Sigmoid colon (tissue), 7 donors: ENCODE data around the gene TMEM185B. TPM values are rescaled to one million over a fixed set of nuclear protein-coding genes. Genes with fewer than 3 reads are reported as not detected.

ENCODE experiments used
- DNase-seq: peaks from one replicate; pipeline ENCODE4 v3.0.0-alpha.2; 2019
- H3K27ac ChIP-seq, 4 donors: fragments of 200-600 bp; sonication (generic); one replicate each; pipeline ENCODE4 v1.5.1; 2016 to 2019; ENCODE audit warnings: mild to moderate bottlenecking in 1 of 4
- H3K27me3 ChIP-seq, 3 donors: fragments of 200-600 bp; sonication (generic); one replicate each; pipeline ENCODE4 v1.5.1; 2019; ENCODE audit warnings: mild to moderate bottlenecking in 1 of 3
- H3K36me3 ChIP-seq, 4 donors: fragments of 200-600 bp; sonication (generic); one replicate each; pipeline ENCODE4 v1.5.1; 2016 to 2019
- H3K4me1 ChIP-seq, 4 donors: fragments of 200-600 bp; sonication (generic); one replicate each; pipeline ENCODE4 v1.5.1; 2017 to 2019
- H3K4me3 ChIP-seq, 4 donors: fragments of 200-600 bp; sonication (generic); one replicate each; pipeline ENCODE4 v1.5.1; 2017 to 2019; ENCODE audit warnings: mild to moderate bottlenecking in 2 of 4, moderate library complexity in 1 of 4
- H3K9me3 ChIP-seq, 4 donors: fragments of 200-600 bp in 3 of 4; sonication (generic) in 3 of 4; one replicate each; pipeline versions ENCODE4 v1.5.1 to v1.6.1; 2013 to 2019
- CTCF ChIP-seq, 4 experiments: fragments of 450-650 bp in 3 of 4; fragments of 200-600 bp in 1 of 4; IDR thresholded peaks; one replicate each; pipeline ENCODE4 v1.5.1; 2016 to 2019; ENCODE audit warnings: antibody characterized with exemption in 4 of 4, mild to moderate bottlenecking in 3 of 4, moderate library complexity in 2 of 4
- EP300 ChIP-seq, 4 donors: sonication (generic); formaldehyde crosslinking; IDR thresholded peaks; one replicate each; pipeline ENCODE4 v1.6.1; 2017; ENCODE audit warnings: antibody characterized with exemption in 4 of 4
- POLR2A ChIP-seq, 2 donors: fragments of 450-650 bp; IDR thresholded peaks; one replicate each; pipeline ENCODE4 v1.6.1; 2016; ENCODE audit warnings: antibody characterized with exemption in 2 of 2, mild to moderate bottlenecking in 2 of 2, moderate library complexity in 2 of 2
- POLR2AphosphoS5 ChIP-seq, 4 donors: sonication (generic); formaldehyde crosslinking; IDR thresholded peaks; one replicate each; pipeline ENCODE4 v1.6.1; 2017; ENCODE audit warnings: antibody characterized with exemption in 4 of 4
- WGBS, 2 donors: extraction: QIAGEN DNeasy Blood & Tissue Kit; methylation state at CpG; one replicate each; pipeline ENCODE4 v1.1.7; 2013; 5-methylcytosine and 5-hydroxymethylcytosine counted together
- intact Hi-C: fragments of 100-400 bp; cut with DNase I; formaldehyde crosslinking; loops from one replicate; pipeline ENCODE4 v1.15.1; 2023
- polyA plus RNA-seq, 3 donors: library from polyadenylated mRNA; stranded (reverse); fragments of 200-250 nt; gene quantifications; one replicate each; pipeline ENCODE4 v1.2.3, GENCODE V29; 2013
- total RNA-seq, 4 donors: library from RNA; depleted of rRNA; stranded (reverse); fragments of >200 nt; gene quantifications; one replicate each; pipeline ENCODE4 v1.1.0, GENCODE V29; 2016
- donor health status: healthy with polysubstance abuse.
- donor health status: Bipolar disorder and iron deficiency.
- donor health status: healthy.

Gene TMEM185B
- total and polyA plus RNA-seq, 7 donors, result 1.6 to 32.1 (median 16.8) TPM

DNA sequence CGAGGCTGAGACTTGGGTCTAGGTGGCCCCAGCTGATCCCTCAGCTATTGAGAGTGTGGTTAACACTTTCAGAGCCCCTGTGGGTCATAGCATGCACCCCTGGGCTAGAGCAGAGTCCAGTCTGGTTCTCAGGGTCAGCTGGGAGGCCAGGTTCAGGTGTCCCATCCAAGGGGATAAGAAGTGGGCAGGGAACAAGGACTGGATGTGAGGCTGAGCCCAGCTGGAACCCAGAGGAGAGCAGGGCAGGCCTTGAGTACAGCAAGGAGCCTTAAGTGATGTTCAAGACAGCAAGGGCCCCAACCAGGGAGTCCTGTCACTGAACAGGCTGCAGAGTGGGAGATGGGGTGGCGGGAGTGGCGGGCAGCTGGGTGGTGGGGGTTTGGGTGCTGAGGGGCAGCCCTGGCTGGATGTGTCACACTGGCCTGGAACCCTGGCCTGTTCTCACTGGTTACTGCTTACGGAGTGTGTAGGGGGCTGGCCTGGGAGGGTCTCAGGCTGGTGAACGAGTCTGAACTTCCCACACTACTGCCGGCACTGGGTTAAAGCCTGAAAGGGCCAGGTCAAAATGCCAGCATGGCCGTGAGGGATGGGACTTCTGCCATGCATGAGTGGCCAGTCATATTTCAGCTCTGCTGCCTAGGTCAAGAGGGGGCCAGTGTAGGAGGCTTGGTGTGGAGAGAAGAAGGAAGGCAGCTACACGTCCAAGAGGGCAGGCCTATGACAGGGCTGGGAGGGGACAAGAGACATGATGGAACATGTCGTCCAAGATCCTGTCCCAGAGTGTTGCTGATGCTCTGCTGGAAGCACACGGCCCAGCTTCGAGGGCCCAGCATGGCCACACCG, 13.6 kb downstream of the TMEM185B start:
- TF ChIP-seq POLR2A (IDR thresholded peaks at IDR 0.05), result no peak
- no peak for TF ChIP-seq POLR2AphosphoS5 (IDR thresholded peaks at IDR 0.05)
- no peak for TF ChIP-seq CTCF (IDR thresholded peaks at IDR 0.05)
- TF ChIP-seq EP300 (IDR thresholded peaks at IDR 0.05), result no peak
- WGBS, 2 donors, result 84 to 86% methylated on average over 12 of the region's 12 CpGs
- intact Hi-C loops, result loop anchor here (5.0 kb wide), 1 partner anchor 103 kb away; no protein-coding TSS in a partner anchor
- Histone ChIP-seq H3K4me1 (no peaks in the 10 kb centered on the region), H3K9me3 (no peaks in the 10 kb centered on the region), H3K4me3 (no peak overlapping the region), H3K36me3 (no peaks in the 10 kb centered on the region), H3K27ac (no peak overlapping the region), H3K27me3 (no peaks in the 10 kb centered on the region)
- DNase-seq, result no peak

GRCh38 chr2:120208381-120209353, 14.5 kb downstream of the TMEM185B start:
- intact Hi-C loops, result loop anchor here (5.0 kb wide), 1 partner anchor 104 kb away; no protein-coding TSS in a partner anchor
- 92 to 95% methylated on average over 10 of the region's 10 CpGs for WGBS, 2 donors

DNA sequence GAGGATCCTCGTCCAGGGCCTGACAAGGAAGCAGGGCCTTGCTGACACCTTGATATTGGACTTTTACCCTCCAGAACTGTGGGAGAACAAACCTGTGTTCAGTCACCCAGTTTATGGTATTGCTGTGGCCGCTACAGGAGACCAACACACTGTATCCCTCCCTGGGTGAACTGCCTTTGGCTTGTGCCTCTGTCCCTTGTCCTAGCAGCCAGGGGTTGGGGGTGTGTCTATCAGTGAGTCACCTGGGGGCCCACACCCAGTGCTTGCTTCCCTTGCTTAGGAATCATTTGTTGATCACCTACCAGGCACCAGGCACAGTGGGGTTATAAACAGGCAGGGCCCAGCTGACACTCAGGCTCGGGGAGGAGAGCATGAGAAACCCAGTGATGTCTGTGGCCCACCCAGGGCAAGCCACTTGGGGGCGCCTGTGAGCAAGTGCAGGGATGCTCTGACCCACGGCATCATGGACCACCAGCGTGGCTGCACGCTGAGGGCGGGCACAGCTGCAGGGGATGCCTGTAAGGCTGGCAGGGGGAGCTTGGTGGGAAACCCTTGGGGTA, 17.1 kb downstream of the TMEM185B start:
- no peak overlapping the region for H3K27ac ChIP-seq
- peaks cover 0 to 5% (median 0%) of the 10 kb centered on the region in 4 donors for H3K4me1 ChIP-seq
- no peak for DNase-seq
- no peaks in the 10 kb centered on the region for H3K36me3 ChIP-seq
- 64 to 75% methylated on average over 8 of the region's 8 CpGs for WGBS, 2 donors
- H3K9me3 ChIP-seq, result no peaks in the 10 kb centered on the region
- intact Hi-C loops, result loop anchor here (5.0 kb wide), 1 partner anchor 106 kb away; no protein-coding TSS in a partner anchor
- TF ChIP-seq EP300 (IDR thresholded peaks at IDR 0.05) (no peak), POLR2A (IDR thresholded peaks at IDR 0.05) (no peak), CTCF (IDR thresholded peaks at IDR 0.05) (peak in 1 of 4 experiments; percentile 19)
- H3K27me3 ChIP-seq, result no peaks in the 10 kb centered on the region
- no peak overlapping the region for H3K4me3 ChIP-seq

More at GRCh38 chr2:120208381-120209353, 14.5 kb downstream of the TMEM185B start:
- Histone ChIP-seq H3K27me3 (no peaks in the 10 kb centered on the region), H3K4me1 (peaks cover 0 to 2% (median 0%) of the 10 kb centered on the region in 4 donors), H3K9me3 (no peaks in the 10 kb centered on the region), H3K36me3 (no peaks in the 10 kb centered on the region), H3K4me3 (no peak overlapping the region), H3K27ac (no peak overlapping the region)
- TF ChIP-seq EP300 (IDR thresholded peaks at IDR 0.05), result no peak
- TF ChIP-seq POLR2A (IDR thresholded peaks at IDR 0.05), result no peak
- no peak for TF ChIP-seq CTCF (IDR thresholded peaks at IDR 0.05)
- no peak for TF ChIP-seq POLR2AphosphoS5 (IDR thresholded peaks at IDR 0.05)
- no peak for DNase-seq

DNA sequence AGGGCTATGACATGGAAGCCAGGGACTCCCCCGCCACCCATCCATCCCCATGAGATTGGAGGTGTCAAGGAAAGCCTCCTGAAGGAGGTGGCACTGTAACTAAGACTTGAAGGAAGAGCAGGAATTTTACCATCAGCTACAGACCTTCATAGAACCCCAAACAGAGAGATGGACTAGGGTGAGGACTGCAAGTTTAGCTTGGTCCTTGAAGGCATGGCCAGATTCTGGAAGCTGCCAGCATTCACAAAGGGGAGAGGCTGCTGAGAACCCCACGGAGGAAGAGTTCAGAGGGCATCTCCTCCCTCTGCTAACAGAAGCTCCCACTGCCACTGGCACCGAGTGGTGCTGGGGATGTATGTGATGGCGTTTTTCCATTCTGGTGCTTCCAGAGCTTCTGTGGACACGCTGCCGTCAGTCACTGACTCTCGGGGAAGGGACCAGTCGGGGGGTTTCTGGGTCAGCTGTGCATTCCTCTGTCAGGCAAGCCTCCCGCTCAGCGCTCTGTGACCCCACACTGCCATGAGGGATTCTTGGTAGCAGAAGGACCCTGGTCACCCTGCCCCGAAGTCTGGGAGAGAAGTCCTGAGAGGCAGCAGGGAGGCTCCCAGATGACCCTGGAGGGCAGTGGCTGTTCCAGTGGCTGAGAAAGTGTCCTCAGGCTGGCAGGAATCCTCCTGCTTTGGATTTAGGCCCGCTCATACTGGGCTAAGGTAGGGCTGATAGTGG, 18.1 kb downstream of the TMEM185B start:
- no peak for TF ChIP-seq EP300 (IDR thresholded peaks at IDR 0.05)
- no peak for TF ChIP-seq CTCF (IDR thresholded peaks at IDR 0.05)
- TF ChIP-seq POLR2AphosphoS5 (IDR thresholded peaks at IDR 0.05), result no peak
- TF ChIP-seq POLR2A (IDR thresholded peaks at IDR 0.05), result no peak
- WGBS, 2 donors, result 92 to 94% methylated on average over 12 of the region's 12 CpGs

More for the DNA sequence above, 18.1 kb downstream of the TMEM185B start:
- DNase-seq, result no peak
- H3K4me3 ChIP-seq, result no peak overlapping the region
- no peaks in the 10 kb centered on the region for H3K9me3 ChIP-seq
- H3K4me1 ChIP-seq, result peaks cover 0 to 5% (median 0%) of the 10 kb centered on the region in 4 donors
- no peaks in the 10 kb centered on the region for H3K36me3 ChIP-seq
- intact Hi-C loops, result loop anchor here (5.0 kb wide), 1 partner anchor 107 kb away; no protein-coding TSS in a partner anchor
- H3K27me3 ChIP-seq, result no peaks in the 10 kb centered on the region
- H3K27ac ChIP-seq, result no peak overlapping the region
